Measurements from ENCODE around the gene CYP1A2. TPM values are rescaled to one million over a fixed set of nuclear protein-coding genes. Genes with fewer than 3 reads are reported as not detected.

Gene CYP1A2
- total and polyA plus RNA-seq, 11 donors: not detected

GRCh38 chr15:74712311-74712710 lies 36.3 kb upstream of the CYP1A2 start:
- no peaks in the 10 kb centered on the region for H3K9me3 ChIP-seq
- peaks cover 0 to 17% (median 0%) of the 10 kb centered on the region in 12 donors for H3K4me1 ChIP-seq
- intact Hi-C loops (cut with DNase I): no loop called here
- TF ChIP-seq CTCF (IDR thresholded peaks at IDR 0.05) (no peak), POLR2A (IDR thresholded peaks at IDR 0.05) (no peak)
- ATAC-seq (no peak), DNase-seq (no peak)
- no peaks in the 10 kb centered on the region for H3K36me3 ChIP-seq
- no peak overlapping the region for H3K4me3 ChIP-seq
- 78 to 87% (median 81%) methylated on average over 3 of the region's 3 CpGs for WGBS, 4 donors
- H3K27me3 ChIP-seq: peaks cover 0 to 5% (median 0%) of the 10 kb centered on the region in 9 donors
- no peak overlapping the region for H3K27ac ChIP-seq

GRCh38 chr15:74716651-74717050 lies 32.0 kb upstream of the CYP1A2 start:
- no peak for TF ChIP-seq CTCF (IDR thresholded peaks at IDR 0.05)
- no peak for TF ChIP-seq POLR2A (IDR thresholded peaks at IDR 0.05)
- no peaks in the 10 kb centered on the region for H3K27me3 ChIP-seq
- no peak overlapping the region for H3K27ac ChIP-seq
- 73 to 87% (median 86%) methylated on average over 5 of the region's 5 CpGs for WGBS, 4 donors
- H3K9me3 ChIP-seq: no peaks in the 10 kb centered on the region
- no peak overlapping the region for H3K4me3 ChIP-seq
- intact Hi-C loops (cut with DNase I): no loop called here
- no peaks in the 10 kb centered on the region for H3K36me3 ChIP-seq
- H3K4me1 ChIP-seq: peaks cover 0 to 10% (median 0%) of the 10 kb centered on the region in 12 donors
- no peak for ATAC-seq
- no peak for DNase-seq

GRCh38 chr15:74722591-74722990 lies 26.1 kb upstream of the CYP1A2 start:
- DNase-seq (no peak), ATAC-seq (no peak)
- H3K27ac ChIP-seq: no peak overlapping the region
- TF ChIP-seq POLR2A (IDR thresholded peaks at IDR 0.05): no peak
- TF ChIP-seq CTCF (IDR thresholded peaks at IDR 0.05): no peak
- H3K36me3 ChIP-seq: no peaks in the 10 kb centered on the region
- 85 to 92% (median 90%) methylated on average over 12 to 13 of the region's 13 CpGs for WGBS, 4 donors
- peaks cover 0 to 19% (median 0%) of the 10 kb centered on the region in 9 donors for H3K27me3 ChIP-seq
- H3K4me1 ChIP-seq: peaks cover 0 to 24% (median 13%) of the 10 kb centered on the region in 12 donors
- no peaks in the 10 kb centered on the region for H3K9me3 ChIP-seq
- no peak overlapping the region for H3K4me3 ChIP-seq
- intact Hi-C loops (cut with DNase I): no loop called here

- ATAC-seq: no peak
- H3K9me3 ChIP-seq: no peaks in the 10 kb centered on the region
- no peak overlapping the region for H3K4me3 ChIP-seq
- H3K27me3 ChIP-seq: peaks cover 0 to 23% (median 0%) of the 10 kb centered on the region in 9 donors
- intact Hi-C loops (cut with DNase I): no loop called here
- no peaks in the 10 kb centered on the region for H3K36me3 ChIP-seq
- peaks cover 0 to 30% (median 14%) of the 10 kb centered on the region in 12 donors for H3K4me1 ChIP-seq
- no peak for DNase-seq
- TF ChIP-seq POLR2A (IDR thresholded peaks at IDR 0.05) (no peak), CTCF (IDR thresholded peaks at IDR 0.05) (no peak)
- 61 to 79% (median 71%) methylated on average over 1 of the region's 1 CpG for WGBS, 4 donors
- no peak overlapping the region for H3K27ac ChIP-seq
Observed at GRCh38 chr15:74723187-74723586, 25.5 kb upstream of the CYP1A2 start.
